G401.6 (cell line): Measurements from ENCODE around the gene AFDN.
"Not testable (repeated sequence)": the region's sequence is repeated elsewhere in the genome, so short reads cannot be mapped to it uniquely, and the experiment has no call there.

Experiments used
- FAIRE-seq: peaks from 2 replicates; lab custom pipeline; 2012; peaks lifted over from hg19 to GRCh38; lab: Jason Lieb, UNC

The AFDN gene

GRCh38 chr6:168000198-168001028 lies 173.7 kb downstream of the AFDN start:
- FAIRE-seq: no peak

GRCh38 chr6:168001029-168001332 lies 174.3 kb downstream of the AFDN start:
- FAIRE-seq: no peak

- not testable (repeated sequence) for FAIRE-seq
These were observed 174.8 kb downstream of the AFDN start for GRCh38 chr6:168001514-168001913.

GRCh38 chr6:168002804-168003203 lies 176.1 kb downstream of the AFDN start:
- no peak for FAIRE-seq

GRCh38 chr6:168004023-168004422 lies 177.3 kb downstream of the AFDN start:
- FAIRE-seq: no peak

GRCh38 chr6:168004945-168005344 lies 178.2 kb downstream of the AFDN start:
- FAIRE-seq: no peak

- no peak for FAIRE-seq
These were observed 179.1 kb downstream of the AFDN start for GRCh38 chr6:168005796-168006195.

- FAIRE-seq: no peak
These were observed 181.1 kb downstream of the AFDN start for GRCh38 chr6:168007592-168008338.

- no peak for FAIRE-seq
These were observed 182.6 kb downstream of the AFDN start for GRCh38 chr6:168009331-168009730.

GRCh38 chr6:168011291-168011690 lies 184.6 kb downstream of the AFDN start:
- no peak for FAIRE-seq

GRCh38 chr6:168012431-168013249 lies 185.9 kb downstream of the AFDN start:
- no peak for FAIRE-seq

- no peak for FAIRE-seq
These were observed 186.7 kb downstream of the AFDN start for GRCh38 chr6:168013250-168013915.

- FAIRE-seq: no peak
These were observed 187.7 kb downstream of the AFDN start for GRCh38 chr6:168014428-168014827.

- no peak for FAIRE-seq
These were observed 188.3 kb downstream of the AFDN start for GRCh38 chr6:168015009-168015408.

- no peak for FAIRE-seq
These were observed 188.9 kb downstream of the AFDN start for GRCh38 chr6:168015482-168016175.

GRCh38 chr6:168016176-168016620 lies 189.5 kb downstream of the AFDN start:
- FAIRE-seq: no peak

GRCh38 chr6:168016721-168017525 lies 190.2 kb downstream of the AFDN start:
- no peak for FAIRE-seq

- no peak for FAIRE-seq
These were observed 190.9 kb downstream of the AFDN start for GRCh38 chr6:168017629-168018028.

- FAIRE-seq: no peak
These were observed 192.0 kb downstream of the AFDN start for GRCh38 chr6:168018664-168019063.

- FAIRE-seq: no peak
These were observed 193.5 kb downstream of the AFDN start for GRCh38 chr6:168020242-168020641.

GRCh38 chr6:168021581-168021980 lies 194.9 kb downstream of the AFDN start:
- no peak for FAIRE-seq
